ENCODE data around the gene RALY. TPM values are rescaled to one million over a fixed set of nuclear protein-coding genes. Genes with fewer than 3 reads are reported as not detected.

RALY gene
- total RNA-seq, 1 experiment from 2014 or later: 219 TPM

DNA sequence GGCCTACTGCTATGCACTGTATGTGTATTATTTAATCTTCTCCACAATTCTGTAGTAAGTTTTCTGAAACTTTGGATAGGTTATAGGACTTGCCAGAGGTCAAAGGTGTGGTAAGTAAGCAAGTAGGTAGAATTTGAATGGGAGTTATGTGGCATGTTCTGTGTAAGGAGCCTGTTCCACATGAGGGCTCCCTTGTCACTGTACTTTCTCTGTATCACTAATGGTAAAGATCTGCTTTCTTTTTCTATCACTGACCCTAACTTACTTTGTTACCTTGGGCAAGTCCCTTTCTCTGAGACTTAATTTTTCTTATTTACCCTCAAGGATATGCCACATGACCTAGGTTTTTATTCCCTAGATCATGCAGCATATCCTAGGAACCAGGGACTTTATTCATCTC, 68.0 kb downstream of the RALY start:
- BruUV-seq (replicated peaks): no TSS peak
- H3K27ac ChIP-seq: no peak overlapping the region
- H4K20me1 ChIP-seq (ENCODE audit: insufficient read depth): peaks cover 44% of the 10 kb centered on the region
- no peaks in the 10 kb centered on the region for H3K27me3 ChIP-seq (ENCODE audit: insufficient read depth, low read depth)
- H3K9me3 ChIP-seq (ENCODE audit: insufficient read depth, low read depth): no peaks in the 10 kb centered on the region
- TF ChIP-seq, protein P1, sequence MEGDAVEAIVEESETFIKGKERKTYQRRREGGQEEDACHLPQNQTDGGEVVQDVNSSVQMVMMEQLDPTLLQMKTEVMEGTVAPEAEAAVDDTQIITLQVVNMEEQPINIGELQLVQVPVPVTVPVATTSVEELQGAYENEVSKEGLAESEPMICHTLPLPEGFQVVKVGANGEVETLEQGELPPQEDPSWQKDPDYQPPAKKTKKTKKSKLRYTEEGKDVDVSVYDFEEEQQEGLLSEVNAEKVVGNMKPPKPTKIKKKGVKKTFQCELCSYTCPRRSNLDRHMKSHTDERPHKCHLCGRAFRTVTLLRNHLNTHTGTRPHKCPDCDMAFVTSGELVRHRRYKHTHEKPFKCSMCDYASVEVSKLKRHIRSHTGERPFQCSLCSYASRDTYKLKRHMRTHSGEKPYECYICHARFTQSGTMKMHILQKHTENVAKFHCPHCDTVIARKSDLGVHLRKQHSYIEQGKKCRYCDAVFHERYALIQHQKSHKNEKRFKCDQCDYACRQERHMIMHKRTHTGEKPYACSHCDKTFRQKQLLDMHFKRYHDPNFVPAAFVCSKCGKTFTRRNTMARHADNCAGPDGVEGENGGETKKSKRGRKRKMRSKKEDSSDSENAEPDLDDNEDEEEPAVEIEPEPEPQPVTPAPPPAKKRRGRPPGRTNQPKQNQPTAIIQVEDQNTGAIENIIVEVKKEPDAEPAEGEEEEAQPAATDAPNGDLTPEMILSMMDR (conservative IDR thresholded peaks at IDR 0.05): no peak
- no peak for TF ChIP-seq EZH2 (IDR thresholded peaks at IDR 0.05; ENCODE audit: low read depth)
- ChIA-PET CTCF (no interaction called here), POLR2A (ENCODE audit: unreplicated experiment) (no interaction called here)
- peaks cover 32% of the 10 kb centered on the region for H3K79me2 ChIP-seq (ENCODE audit: low read depth)
- 0 out of 2 replicates have a peak, but pooled peaks cover 7% of the 10 kb centered on the region for H3F3A ChIP-seq (ENCODE audit: insufficient read depth, low read depth)
- H3K4me3 ChIP-seq: no peak overlapping the region
- no peaks in the 10 kb centered on the region for H3K9me2 ChIP-seq (ENCODE audit: insufficient read depth)
- peaks cover 6% of the 10 kb centered on the region; the same call in 1 of the 2 replicates for H3K36me3 ChIP-seq (ENCODE audit: low read depth)
- intact Hi-C loops (cut with micrococcal nuclease; ENCODE audit: unreplicated experiment): loop anchor here (10.0 kb wide), 1 partner anchor 247 kb away; the partner anchor contains the start of gene CHMP4B
- DNase-seq: no peak
- no peak overlapping the region for H3K4me2 ChIP-seq
- no peaks in the 10 kb centered on the region for H3K4me1 ChIP-seq (replicated peaks; ENCODE audit: insufficient read depth)
- no peak overlapping the region for H2AFZ ChIP-seq

DNA sequence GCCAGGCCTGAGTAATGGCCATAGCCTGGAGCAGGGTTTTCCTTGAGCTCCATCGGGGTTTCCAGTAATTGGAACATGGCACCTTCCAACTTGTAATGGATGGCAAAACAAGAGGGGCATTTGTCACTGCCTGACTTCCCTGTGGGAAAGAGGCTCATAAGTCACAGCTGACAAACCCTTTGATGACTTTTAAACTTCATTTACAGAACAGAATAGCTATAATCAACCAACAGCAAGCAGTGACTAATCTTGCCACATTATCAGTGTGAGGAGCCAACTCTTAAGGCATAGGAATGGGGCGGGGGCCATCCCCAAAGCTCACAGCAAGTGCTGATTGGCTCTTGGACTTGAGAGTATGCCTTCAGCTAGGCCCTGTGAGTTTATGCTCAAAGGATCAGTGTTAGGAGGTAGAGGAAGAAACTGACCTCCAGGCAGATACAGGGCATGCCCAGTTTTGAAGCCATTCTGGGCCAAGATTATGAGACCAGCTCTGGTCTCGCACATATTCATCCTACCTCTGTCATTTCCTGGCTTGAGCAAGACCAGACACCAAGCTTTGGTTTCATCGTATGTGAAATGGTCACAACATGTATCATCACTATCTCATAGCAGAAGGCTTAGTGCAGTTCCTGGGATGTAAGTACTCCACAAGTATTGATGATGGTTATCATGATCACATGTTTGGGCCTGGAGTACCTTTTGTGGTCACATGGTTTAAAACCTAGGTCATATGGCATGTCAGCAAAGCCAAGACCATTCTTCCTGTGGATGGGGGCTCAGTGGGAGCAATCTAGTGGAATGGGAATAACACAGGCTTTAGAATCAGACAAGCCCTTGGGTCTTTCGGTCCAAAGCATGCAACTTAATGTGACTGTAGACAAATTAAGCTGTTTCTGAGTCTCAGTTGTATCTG, 69.1 kb downstream of the RALY start:
- intact Hi-C loops (cut with micrococcal nuclease; ENCODE audit: unreplicated experiment): loop anchor here (10.0 kb wide), 1 partner anchor 248 kb away; the partner anchor contains the start of gene CHMP4B
- Histone ChIP-seq H3K27me3 (ENCODE audit: insufficient read depth, low read depth) (no peaks in the 10 kb centered on the region), H4K20me1 (ENCODE audit: insufficient read depth) (peaks cover 40% of the 10 kb centered on the region), H3K79me2 (ENCODE audit: low read depth) (peaks cover 30% of the 10 kb centered on the region), H2AFZ (no peak overlapping the region), H3K36me3 (ENCODE audit: low read depth) (peaks cover 6% of the 10 kb centered on the region; the same call in 1 of the 2 replicates), H3K4me2 (no peak overlapping the region), H3K4me1 (replicated peaks; ENCODE audit: insufficient read depth) (no peaks in the 10 kb centered on the region), H3K4me3 (no peak overlapping the region), H3K9me3 (ENCODE audit: insufficient read depth, low read depth) (no peaks in the 10 kb centered on the region), H3F3A (ENCODE audit: insufficient read depth, low read depth) (0 out of 2 replicates have a peak, but pooled peaks cover 7% of the 10 kb centered on the region), H3K27ac (no peak overlapping the region), H3K9me2 (ENCODE audit: insufficient read depth) (no peaks in the 10 kb centered on the region)
- ChIA-PET POLR2A (ENCODE audit: unreplicated experiment) (no interaction called here), CTCF (no interaction called here)
- TF ChIP-seq, protein P1 (conservative IDR thresholded peaks at IDR 0.05): no peak
- TF ChIP-seq EZH2 (IDR thresholded peaks at IDR 0.05; ENCODE audit: low read depth): no peak
- no TSS peak for BruUV-seq (replicated peaks)
- DNase-seq: no peak

DNA sequence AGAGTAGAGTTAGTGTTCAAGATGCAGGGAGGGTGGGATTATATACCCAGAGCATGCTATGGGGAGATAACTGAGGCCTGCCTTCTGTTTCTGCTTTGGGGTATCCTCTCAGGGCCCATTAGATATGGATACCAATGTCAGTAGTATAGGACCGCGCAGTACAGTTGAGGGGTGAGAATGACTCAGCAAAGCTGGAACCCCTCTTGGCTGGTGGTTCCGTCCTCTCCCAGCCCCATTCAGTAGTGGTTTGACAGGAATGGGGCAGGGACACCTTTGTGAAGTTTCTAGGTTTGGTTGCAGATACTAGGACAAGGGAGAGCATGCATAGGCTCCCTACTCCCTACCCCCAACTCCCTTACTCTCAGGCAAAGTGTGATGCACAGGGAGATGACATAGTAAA, 70.6 kb downstream of the RALY start:
- H4K20me1 ChIP-seq (ENCODE audit: insufficient read depth): peaks cover 35% of the 10 kb centered on the region
- no peaks in the 10 kb centered on the region for H3K9me3 ChIP-seq (ENCODE audit: insufficient read depth, low read depth)
- H3K36me3 ChIP-seq (ENCODE audit: low read depth): peaks cover 6% of the 10 kb centered on the region; the same call in 1 of the 2 replicates
- no peak overlapping the region for H3K4me3 ChIP-seq
- no peak overlapping the region for H3K4me2 ChIP-seq
- CTCF ChIA-PET: no interaction called here
- no peaks in the 10 kb centered on the region for H3K27me3 ChIP-seq (ENCODE audit: insufficient read depth, low read depth)
- H3K9me2 ChIP-seq (ENCODE audit: insufficient read depth): no peaks in the 10 kb centered on the region
- POLR2A ChIA-PET (ENCODE audit: unreplicated experiment): interaction anchor here (0.5 to 0.6 kb wide), 3 partner anchors 71 to 688 kb away, joined by 6 to 10 read pairs (median 6); no protein-coding TSS in a partner anchor
- H3K4me1 ChIP-seq (replicated peaks; ENCODE audit: insufficient read depth): peaks cover 8% of the 10 kb centered on the region; the same call in 1 of the 2 replicates
- H2AFZ ChIP-seq: no peak overlapping the region
- BruUV-seq (replicated peaks): no TSS peak
- peaks cover 15% of the 10 kb centered on the region for H3F3A ChIP-seq (ENCODE audit: insufficient read depth, low read depth)
- TF ChIP-seq EZH2 (IDR thresholded peaks at IDR 0.05; ENCODE audit: low read depth): no peak
- TF ChIP-seq, protein P1 (conservative IDR thresholded peaks at IDR 0.05): no peak
- DNase-seq: no peak
- intact Hi-C loops (cut with micrococcal nuclease; ENCODE audit: unreplicated experiment): loop anchor here (10.0 kb wide), 1 partner anchor 249 kb away; the partner anchor contains the start of gene CHMP4B
- H3K27ac ChIP-seq: no peak overlapping the region
- H3K79me2 ChIP-seq (ENCODE audit: low read depth): peaks cover 26% of the 10 kb centered on the region
